PC-9 (cell line): ENCODE results near the gene DUOXA1. TPM values are rescaled to one million over a fixed set of nuclear protein-coding genes. Genes with fewer than 3 reads are reported as not detected.

Source experiments
- BruUV-seq: library from RNA; stranded (reverse); fragments of 400-500 nt; replicated peaks from 2 replicates; lab custom pipeline; 2021; lab: Mats Ljungman, UMichigan
- CTCF ChIA-PET: fragments of 300-600 bp; sonication (Branson Sonifier 250); formaldehyde crosslinking; loops from one replicate; lab custom pipeline; 2022; ENCODE audit warnings: antibody characterized with exemption; lab: Charles Lee
- POLR2A ChIA-PET: fragments of 300-600 bp; sonication (Branson Sonifier 250); formaldehyde crosslinking; loops from one replicate; lab custom pipeline; 2022; ENCODE audit warnings: antibody characterized with exemption; ENCODE audit not compliant: unreplicated experiment; lab: Charles Lee
- DNase-seq, 2 experiments: peaks; one replicate each; pipeline versions ENCODE4 v3.0.0 to v3.0.0-alpha.2; 2015 to 2022; ENCODE audit warnings: mixed read lengths in 1 of 2
- H2AFZ ChIP-seq: fragments of 200-600 bp; sonication (generic); 2 replicates; pipeline ENCODE4 v1.8.1; 2017; ENCODE audit warnings: antibody characterized with exemption
- H3F3A ChIP-seq: fragments of 200-600 bp; sonication (generic); 2 replicates; pipeline ENCODE4 v1.8.1; 2017; ENCODE audit warnings: antibody characterized with exemption, mild to moderate bottlenecking, low read depth; ENCODE audit not compliant: insufficient read depth
- H3K27ac ChIP-seq: fragments of 200-600 bp; sonication (generic); 2 replicates; pipeline ENCODE4 v1.6.1; 2016; ENCODE audit warnings: mixed run types
- H3K27me3 ChIP-seq: fragments of 200-600 bp; sonication (generic); 2 replicates; pipeline ENCODE4 v1.6.1; 2016; ENCODE audit warnings: low read depth, mixed run types; ENCODE audit not compliant: insufficient read depth
- H3K36me3 ChIP-seq: fragments of 200-600 bp; sonication (generic); 2 replicates; pipeline ENCODE4 v1.6.1; 2016; ENCODE audit warnings: low read depth, mixed run types
- H3K4me1 ChIP-seq: fragments of 200-600 bp; sonication (generic); replicated peaks from 2 replicates; pipeline ENCODE4 v1.6.1; 2016; ENCODE audit warnings: mixed run types; ENCODE audit not compliant: insufficient read depth
- H3K4me2 ChIP-seq: fragments of 200-600 bp; sonication (generic); 2 replicates; pipeline ENCODE4 v1.6.1; 2017; ENCODE audit warnings: mixed run types
- H3K4me3 ChIP-seq: fragments of 200-600 bp; sonication (generic); 2 replicates; pipeline ENCODE4 v1.6.1; 2016; ENCODE audit warnings: mixed run types
- H3K79me2 ChIP-seq: fragments of 200-600 bp; sonication (generic); 2 replicates; pipeline ENCODE4 v1.6.1; 2017; ENCODE audit warnings: low read depth, mixed run types
- H3K9me2 ChIP-seq: fragments of 200-600 bp; sonication (generic); 2 replicates; pipeline ENCODE4 v1.8.1; 2017; ENCODE audit warnings: mild to moderate bottlenecking; ENCODE audit not compliant: insufficient read depth
- H3K9me3 ChIP-seq: fragments of 200-600 bp; sonication (generic); 2 replicates; pipeline ENCODE4 v1.8.1; 2016; ENCODE audit warnings: low read depth; ENCODE audit not compliant: insufficient read depth
- H4K20me1 ChIP-seq: fragments of 200-600 bp; sonication (generic); 2 replicates; pipeline ENCODE4 v1.8.1; 2017; ENCODE audit not compliant: insufficient read depth
- CTCF ChIP-seq: fragments of 200-600 bp; sonication (generic); conservative IDR thresholded peaks from 2 replicates; pipeline ENCODE4 v1.6.1; 2017; ENCODE audit warnings: mixed run types, antibody characterized with exemption, mild to moderate bottlenecking, moderate library complexity
- EZH2 ChIP-seq: fragments of 200-600 bp; sonication (generic); IDR thresholded peaks from 2 replicates; pipeline ENCODE4 v1.8.0; 2017; ENCODE audit warnings: antibody characterized with exemption, low read depth
- intact Hi-C: fragments of 100-400 bp; cut with micrococcal nuclease; formaldehyde crosslinking; loops from one replicate; pipeline ENCODE4 v1.10.0; 2022; ENCODE audit not compliant: unreplicated experiment
- total RNA-seq: library from RNA; stranded (reverse); gene quantifications from 2 replicates; pipeline ENCODE4 v1.2.3, GENCODE V29; 2021

DUOXA1 gene
- total RNA-seq, 1 experiment from 2014 or later: 0.33 TPM

- peak in 1 of 2 experiments; percentile 67 for DNase-seq
- Histone ChIP-seq H3K27ac (no peak overlapping the region), H3K79me2 (no peaks in the 10 kb centered on the region), H3K4me3 (no peak overlapping the region), H3F3A (no peaks in the 10 kb centered on the region; the same call in 1 of the 2 replicates), H3K9me2 (no peaks in the 10 kb centered on the region), H3K27me3 (no peaks in the 10 kb centered on the region), H3K36me3 (no peaks in the 10 kb centered on the region), H3K4me1 (peaks cover 15% of the 10 kb centered on the region), H4K20me1 (no peaks in the 10 kb centered on the region), H3K4me2 (no peak overlapping the region), H3K9me3 (no peaks in the 10 kb centered on the region), H2AFZ (no peak overlapping the region)
- intact Hi-C loops: no loop called here
- no TSS peak for BruUV-seq
- ChIA-PET POLR2A (no interaction called here), CTCF (interaction anchor here (1.9 kb wide), 1 partner anchor 31 kb away, joined by 6 read pairs; no protein-coding TSS in a partner anchor)
- TF ChIP-seq CTCF (no peak), EZH2 (no peak)
Observed at GRCh38 chr15:45157974-45158373, 28.3 kb upstream of the DUOXA1 start.

- H4K20me1 ChIP-seq: no peaks in the 10 kb centered on the region
- H3F3A ChIP-seq: no peaks in the 10 kb centered on the region
- ChIA-PET CTCF (no interaction called here), POLR2A (interaction anchor here (0.7 kb wide), 1 partner anchor 19 kb away, joined by 4 read pairs; no protein-coding TSS in a partner anchor)
- H3K79me2 ChIP-seq: no peaks in the 10 kb centered on the region
- H3K36me3 ChIP-seq: no peaks in the 10 kb centered on the region
- BruUV-seq: no TSS peak
- no peaks in the 10 kb centered on the region for H3K9me2 ChIP-seq
- H3K27me3 ChIP-seq: no peaks in the 10 kb centered on the region
- no peaks in the 10 kb centered on the region for H3K9me3 ChIP-seq
- H3K4me2 ChIP-seq: no peak overlapping the region
- H3K4me3 ChIP-seq: no peak overlapping the region
- H3K27ac ChIP-seq: no peak overlapping the region
- H3K4me1 ChIP-seq: peaks cover 7% of the 10 kb centered on the region; the same call in 1 of the 2 replicates
- TF ChIP-seq CTCF (no peak), EZH2 (no peak)
- H2AFZ ChIP-seq: no peak overlapping the region
- intact Hi-C loops: no loop called here
- DNase-seq: no peak
Observed at GRCh38 chr15:45156744-45157455, 27.2 kb upstream of the DUOXA1 start.

- Histone ChIP-seq H3K79me2 (no peaks in the 10 kb centered on the region), H3K4me3 (no peak overlapping the region), H3K9me3 (no peaks in the 10 kb centered on the region), H4K20me1 (no peaks in the 10 kb centered on the region), H3K27ac (no peak overlapping the region), H3K27me3 (no peaks in the 10 kb centered on the region), H3K4me2 (no peak overlapping the region), H3K9me2 (no peaks in the 10 kb centered on the region), H3F3A (no peaks in the 10 kb centered on the region), H2AFZ (no peak overlapping the region), H3K36me3 (no peaks in the 10 kb centered on the region), H3K4me1 (peaks cover 7% of the 10 kb centered on the region; the same call in 1 of the 2 replicates)
- POLR2A ChIA-PET: no interaction called here
- TF ChIP-seq EZH2 (no peak), CTCF (no peak)
- CTCF ChIA-PET: no interaction called here
- intact Hi-C loops: no loop called here
- no peak for DNase-seq
- no TSS peak for BruUV-seq
Observed at GRCh38 chr15:45155739-45156138, 26.1 kb upstream of the DUOXA1 start.
